HCT116 (cell line): ENCODE results near the gene ENO2. TPM values are rescaled to one million over a fixed set of nuclear protein-coding genes. Genes with fewer than 3 reads are reported as not detected.
A peak's percentile ranks its signal among the peaks of the same experiment; 100 is the strongest.

Experiments
- ATAC-seq: fragments of 200-7000 bp; cut with Tn5 transposase; 2 replicates; pipeline ENCODE4 v1.9.1; 2020; ENCODE audit warnings: mild to moderate bottlenecking, moderate library complexity
- BruUV-seq: library from RNA; stranded (reverse); fragments of 400-500 nt; replicated peaks from 2 replicates; lab custom pipeline; 2021; lab: Mats Ljungman, UMichigan
- CTCF ChIA-PET: fragments of 300-600 bp; sonication (Branson Sonifier 250); formaldehyde crosslinking; loops from one replicate; lab custom pipeline; 2021; ENCODE audit warnings: antibody characterized with exemption; lab: Charles Lee
- POLR2A ChIA-PET: fragments of 300-600, 350-600 bp; sonication (Branson Sonifier 250); formaldehyde crosslinking; loops from one replicate; lab custom pipeline; 2021; ENCODE audit warnings: antibody characterized with exemption; lab: Charles Lee
- RAD21 ChIA-PET, 2 experiments: fragments of 300-600 bp; sonication (Branson Sonifier 250); formaldehyde crosslinking; loops; one replicate each; lab custom pipeline; 2023; ENCODE audit warnings: low total read pairs in 2 of 2; ENCODE audit not compliant: uncharacterized antibody in 2 of 2, unreplicated experiment in 2 of 2, low non-redundant PET in 1 of 2; lab: Charles Lee
- DNase-seq: peaks from one replicate; pipeline ENCODE4 v3.0.0-alpha.2; 2010; ENCODE audit warnings: low read depth, low spot score
- H2AFZ ChIP-seq: fragments of 200-600 bp; shearing (Covaris generic), sonication (generic); 2 replicates; pipeline ENCODE4 v1.6.1; 2017; ENCODE audit warnings: low read depth, mixed run types, mixed read lengths, antibody characterized with exemption, low read length; ENCODE audit not compliant: poor library complexity, severe bottlenecking
- H3K27ac ChIP-seq: 2 replicates; pipeline ENCODE4 v1.5.1; 2012; ENCODE audit warnings: low read depth, low read length
- H3K27me3 ChIP-seq: fragments of 200-600 bp; sonication (generic); 2 replicates; pipeline ENCODE4 v1.6.1; 2016; ENCODE audit warnings: mixed run types, low read length, mixed read lengths; ENCODE audit not compliant: insufficient read depth
- H3K36me3 ChIP-seq, 2 experiments: fragments of 200-500 bp in 1 of 2; fragments of 200-600 bp in 1 of 2; sonication (Bioruptor generic) in 1 of 2; sonication (generic) in 1 of 2; 2 replicates each; pipeline versions ENCODE4 v1.5.1 to v1.6.1; 2014 to 2016; ENCODE audit warnings: low read length in 2 of 2, inconsistent platforms in 1 of 2, mixed read lengths in 1 of 2, mixed run types in 1 of 2; ENCODE audit not compliant: insufficient read depth in 2 of 2, control insufficient read depth in 1 of 2
- H3K4me1 ChIP-seq, 2 experiments: fragments of 200-600 bp in 1 of 2; sonication (generic) in 1 of 2; 2 replicates each; pipeline versions ENCODE4 v1.5.1 to v1.6.1; 2012 to 2017; ENCODE audit warnings: low read length in 2 of 2, inconsistent platforms in 1 of 2, mild to moderate bottlenecking in 1 of 2, mixed read lengths in 1 of 2, mixed run types in 1 of 2, moderate library complexity in 1 of 2; ENCODE audit not compliant: insufficient read depth in 2 of 2, control insufficient read depth in 1 of 2
- H3K4me2 ChIP-seq: fragments of 200-600 bp; sonication (generic); 2 replicates; pipeline ENCODE4 v1.6.1; 2017; ENCODE audit warnings: mixed run types, low read length, mixed read lengths
- H3K4me3 ChIP-seq, 2 experiments: fragments of 200-600 bp in 1 of 2; sonication (generic) in 1 of 2; replicated peaks in 1 of 2; 2 replicates each; pipeline ENCODE4 v1.5.1; 2011 to 2016; ENCODE audit warnings: low read length in 2 of 2, control low read depth in 1 of 2, low read depth in 1 of 2, mild to moderate bottlenecking in 1 of 2, mixed read lengths in 1 of 2, mixed run types in 1 of 2
- H3K79me2 ChIP-seq: fragments of 200-600 bp; sonication (generic); 2 replicates; pipeline ENCODE4 v1.6.1; 2017; ENCODE audit warnings: mild to moderate bottlenecking, mixed run types, low read length, moderate library complexity, mixed read lengths; ENCODE audit not compliant: insufficient read depth
- H3K9ac ChIP-seq: fragments of 200-600 bp; sonication (generic); 2 replicates; pipeline ENCODE4 v1.6.1; 2016; ENCODE audit warnings: low read length, mixed read lengths
- H3K9me2 ChIP-seq: fragments of 200-600 bp; sonication (generic), shearing (Covaris generic); 2 replicates; pipeline ENCODE4 v1.6.1; 2017; ENCODE audit warnings: mixed run types, mild to moderate bottlenecking, moderate library complexity; ENCODE audit not compliant: insufficient read depth
- H3K9me3 ChIP-seq, 2 experiments: fragments of 200-500 bp in 1 of 2; fragments of 200-600 bp in 1 of 2; sonication (Bioruptor generic) in 1 of 2; sonication (generic) in 1 of 2; 2 replicates each; pipeline ENCODE4 v1.6.1; 2014 to 2017; ENCODE audit warnings: low read length in 2 of 2, mixed read lengths in 2 of 2, inconsistent platforms in 1 of 2, low read depth in 1 of 2, mild to moderate bottlenecking in 1 of 2, mixed run types in 1 of 2, moderate library complexity in 1 of 2; ENCODE audit not compliant: control insufficient read depth in 1 of 2, insufficient read depth in 1 of 2
- H4K20me1 ChIP-seq: fragments of 200-600 bp; sonication (generic), shearing (Covaris generic); 2 replicates; pipeline ENCODE4 v1.6.1; 2017; ENCODE audit warnings: mixed run types, mild to moderate bottlenecking, moderate library complexity; ENCODE audit not compliant: insufficient read depth
- CBX3 ChIP-seq: IDR thresholded peaks from 2 replicates; pipeline ENCODE4 v1.6.1; 2012; ENCODE audit warnings: low read depth
- CEBPB ChIP-seq: IDR thresholded peaks from 2 replicates; pipeline ENCODE4 v1.6.1; 2012; ENCODE audit warnings: low read depth
- CTCF ChIP-seq, 3 experiments: fragments of 200-600 bp in 1 of 3; sonication (generic) in 1 of 3; IDR thresholded peaks in 2 of 3; conservative IDR thresholded peaks in 1 of 3; 2 replicates each; pipeline ENCODE4 v1.5.1; 2012 to 2017; ENCODE audit warnings: low read depth in 2 of 3, low read length in 2 of 3, antibody characterized with exemption in 1 of 3, borderline replicate concordance in 1 of 3, control low read depth in 1 of 3, mild to moderate bottlenecking in 1 of 3, mixed read lengths in 1 of 3, mixed run types in 1 of 3, moderate library complexity in 1 of 3; ENCODE audit not compliant: insufficient read depth in 1 of 3
- ELF1 ChIP-seq: IDR thresholded peaks from 2 replicates; pipeline ENCODE4 v1.6.1; 2012; ENCODE audit warnings: low read depth, borderline replicate concordance
- EZH2 ChIP-seq: fragments of 200-600 bp; sonication (generic); IDR thresholded peaks from 2 replicates; pipeline ENCODE4 v1.6.1; 2017; ENCODE audit warnings: antibody characterized with exemption, mixed run types
- EZH2phosphoT487 ChIP-seq: fragments of 200-600 bp; IDR thresholded peaks from 2 replicates; pipeline ENCODE4 v1.6.1; 2018; ENCODE audit warnings: antibody characterized with exemption, borderline replicate concordance
- MAX ChIP-seq: IDR thresholded peaks from 2 replicates; pipeline ENCODE4 v1.6.1; 2012
- POLR2A ChIP-seq: IDR thresholded peaks from 2 replicates; pipeline ENCODE4 v1.7.0; 2011; ENCODE audit warnings: borderline replicate concordance; ENCODE audit not compliant: insufficient read depth, insufficient read length; ENCODE audit errors: extremely low read depth
- RAD21 ChIP-seq: IDR thresholded peaks from 2 replicates; pipeline ENCODE4 v1.6.1; 2012; ENCODE audit warnings: low read depth, mild to moderate bottlenecking
- SRF ChIP-seq: IDR thresholded peaks from 2 replicates; pipeline ENCODE4 v1.6.1; 2012; ENCODE audit warnings: low read depth
- YY1 ChIP-seq: IDR thresholded peaks from 2 replicates; pipeline ENCODE4 v1.6.1; 2011; ENCODE audit warnings: low read length, low read depth, moderate library complexity, mild to moderate bottlenecking; ENCODE audit not compliant: insufficient replicate concordance; ENCODE audit errors: extremely low read depth
- ZFX ChIP-seq: fragments of 450-650 bp; IDR thresholded peaks from 2 replicates; pipeline ENCODE4 v1.6.1; 2017
- ZNF274 ChIP-seq: fragments of 200-500 bp; sonication (Bioruptor generic); IDR thresholded peaks from 2 replicates; pipeline ENCODE4 v1.6.1; 2014; ENCODE audit warnings: mild to moderate bottlenecking, low read depth, low read length, inconsistent platforms
- intact Hi-C: fragments of 100-400 bp; cut with micrococcal nuclease; formaldehyde crosslinking; loops from 2 replicates; pipeline ENCODE4 v1.10.0; 2022
- total RNA-seq: library from RNA; stranded (reverse); gene quantifications from one replicate; pipeline ENCODE4 v1.2.1, GENCODE V29; 2021; ENCODE audit not compliant: unreplicated experiment

ENO2 gene
- total RNA-seq, 1 experiment from 2014 or later: 117 TPM

GRCh38 chr12:6961695-6962284, 47.4 kb downstream of the ENO2 start (continued):
- TF ChIP-seq RAD21: no peak
- TF ChIP-seq YY1: peak; percentile 36
- no peak for TF ChIP-seq MAX
- TF ChIP-seq ZNF274: no peak
- TF ChIP-seq EZH2phosphoT487: no peak
- TF ChIP-seq CEBPB: no peak
- TF ChIP-seq POLR2A: no peak
- no peak for TF ChIP-seq SRF

GRCh38 chr12:6962285-6963015, 48.1 kb downstream of the ENO2 start:
- peak overlapping the region; percentile 96 to 99 for H3K4me3 ChIP-seq
- H2AFZ ChIP-seq: no peak overlapping the region
- H3K4me1 ChIP-seq: peaks cover 28 to 60% of the 10 kb centered on the region in 2 experiments
- intact Hi-C loops: loop anchor here (5.0 kb wide), 1 partner anchor 210 kb away; the partner anchor contains the start of gene MLF2
- no TSS peak for BruUV-seq
- H3K27ac ChIP-seq: peak overlapping the region; percentile 97
- DNase-seq (no peak), ATAC-seq (peak; percentile 45)
- H3K27me3 ChIP-seq: no peaks in the 10 kb centered on the region
- H3K79me2 ChIP-seq: peaks cover 43% of the 10 kb centered on the region
- CTCF ChIA-PET: interaction anchor here (0.9 to 6.0 kb wide), 6 partner anchors 17 to 146 kb away, joined by 3 to 101 read pairs (median 7); partner anchors contain the start of genes C12orf57, RNU7-1 and SPSB2
- POLR2A ChIA-PET: interaction anchor here (0.9 to 9.9 kb wide), 14 partner anchors 7 to 196 kb away, joined by 3 to 269 read pairs (median 4); partner anchors contain the start of genes ATN1, C12orf57, C1RL and PHB2
- H3K9ac ChIP-seq: peak overlapping the region; percentile 100
- peaks cover 6 to 20% of the 10 kb centered on the region in 2 experiments; a peak in 2 of 4 replicates for H3K36me3 ChIP-seq
- RAD21 ChIA-PET: interaction anchor here (0.5 to 4.0 kb wide), 6 partner anchors 15 to 154 kb away, joined by 3 to 22 read pairs (median 4); partner anchors contain the start of genes C12orf57 (in 1 of the 2) and RNU7-1 (in 1 of the 2)
- peaks cover 8% of the 10 kb centered on the region; the same call in 1 of the 2 replicates for H4K20me1 ChIP-seq
- 0 out of 6 replicates have a peak, but pooled peaks of 1 of the 3 experiments have one; percentile 10 for TF ChIP-seq CTCF (IDR thresholded peaks at IDR 0.05 in 2 of 3, conservative IDR thresholded peaks at IDR 0.05 in 1 of 3; ENCODE audit: borderline replicate concordance in 1 of 3, insufficient read depth in 1 of 3, low read depth in 2 of 3, low read length in 2 of 3)
- peak; percentile 82; the same call in 1 of the 2 replicates for TF ChIP-seq ZFX
- no peak for TF ChIP-seq CBX3
- peak; percentile 36 for TF ChIP-seq POLR2A
- no peak for TF ChIP-seq ELF1
- TF ChIP-seq EZH2: no peak
- no peaks in the 10 kb centered on the region for H3K9me2 ChIP-seq
- H3K4me2 ChIP-seq: peak overlapping the region; percentile 87
- no peaks in the 10 kb centered on the region for H3K9me3 ChIP-seq
